NCI-H1930 (cell line): Measurements from ENCODE around the gene OPRD1.
"Not testable (repeated sequence)": the region's sequence is repeated elsewhere in the genome, so short reads cannot be mapped to it uniquely, and the experiment has no call there.

Source experiments
- DNase-seq, 2 experiments: peaks; one replicate each; lab custom pipeline; 2025; lab: John Stamatoyannopoulos, UW

Gene OPRD1

GRCh38 chr1:28801461-28801860 lies 10.5 kb upstream of the OPRD1 start:
- no peak for DNase-seq

- no peak for DNase-seq
These were observed 8.9 kb upstream of the OPRD1 start for GRCh38 chr1:28803051-28803450.

GRCh38 chr1:28803662-28804061 lies 8.3 kb upstream of the OPRD1 start:
- DNase-seq: no peak

- DNase-seq: no peak
These were observed 7.9 kb upstream of the OPRD1 start for GRCh38 chr1:28804071-28804470.

- DNase-seq: no peak
These were observed 4.9 kb upstream of the OPRD1 start for GRCh38 chr1:28807046-28807445.

GRCh38 chr1:28807986-28808385 lies 4.0 kb upstream of the OPRD1 start:
- no peak for DNase-seq

- no peak for DNase-seq
These were observed 603 bp upstream of the OPRD1 start for GRCh38 chr1:28811369-28811765.

GRCh38 chr1:28812669-28813468 lies 899 bp downstream of the OPRD1 start:
- no peak for DNase-seq

- DNase-seq: no peak
These were observed 2.0 kb downstream of the OPRD1 start for GRCh38 chr1:28813931-28814465.

GRCh38 chr1:28815533-28816185 lies 3.7 kb downstream of the OPRD1 start:
- no peak for DNase-seq

- no peak for DNase-seq
These were observed 5.2 kb downstream of the OPRD1 start for GRCh38 chr1:28817133-28817532.

GRCh38 chr1:28819020-28819419 lies 7.0 kb downstream of the OPRD1 start:
- DNase-seq: no peak

GRCh38 chr1:28822799-28823198 lies 10.8 kb downstream of the OPRD1 start:
- no peak for DNase-seq

GRCh38 chr1:28824061-28824460 lies 12.1 kb downstream of the OPRD1 start:
- DNase-seq: not testable (repeated sequence)

GRCh38 chr1:28828227-28828858 lies 16.4 kb downstream of the OPRD1 start:
- not testable (repeated sequence) for DNase-seq

GRCh38 chr1:28830814-28831213 lies 18.8 kb downstream of the OPRD1 start:
- DNase-seq: no peak

- no peak for DNase-seq
These were observed 21.0 kb downstream of the OPRD1 start for GRCh38 chr1:28832966-28833365.

GRCh38 chr1:28833381-28833780 lies 21.4 kb downstream of the OPRD1 start:
- DNase-seq: no peak

GRCh38 chr1:28835237-28835650 lies 23.3 kb downstream of the OPRD1 start:
- DNase-seq: no peak

- DNase-seq: no peak
These were observed 24.5 kb downstream of the OPRD1 start for GRCh38 chr1:28836421-28836956.

- no peak for DNase-seq
These were observed 29.1 kb downstream of the OPRD1 start for GRCh38 chr1:28840928-28841544.
